Stomach (tissue), 9 donors: ENCODE data around the gene FAM120B. TPM values are rescaled to one million over a fixed set of nuclear protein-coding genes. Genes with fewer than 3 reads are reported as not detected.

Experiments used
- DNase-seq, 2 donors: peaks; one replicate each; pipeline versions ENCODE4 v3.0.0 to v3.0.0-alpha.2; 2013 to 2019
- H3K27ac ChIP-seq, 5 donors: fragments of 200-600 bp in 4 of 5; sonication (generic) in 4 of 5; one replicate each; pipeline ENCODE4 v1.5.1; 2013 to 2019; ENCODE audit warnings: mild to moderate bottlenecking in 1 of 5, moderate library complexity in 1 of 5
- H3K27me3 ChIP-seq, 3 donors: fragments of 200-600 bp; sonication (generic); one replicate each; pipeline ENCODE4 v1.5.1; 2017 to 2019; ENCODE audit warnings: mixed run types in 1 of 3
- H3K36me3 ChIP-seq, 4 donors: fragments of 200-600 bp; sonication (generic); 1 replicate in 3 of 4; 2 replicates in 1 of 4; pipeline ENCODE4 v1.5.1; 2016 to 2019
- H3K4me1 ChIP-seq, 4 donors: fragments of 200-600 bp; sonication (generic); one replicate each; pipeline ENCODE4 v1.5.1; 2016 to 2019
- H3K4me3 ChIP-seq, 4 donors: fragments of 200-600 bp; sonication (generic) in 3 of 4; one replicate each; pipeline ENCODE4 v1.5.1; 2016 to 2019; ENCODE audit warnings: mild to moderate bottlenecking in 1 of 4
- H3K9me3 ChIP-seq, 4 donors: fragments of 200-600 bp; sonication (generic); one replicate each; pipeline ENCODE4 v1.5.1; 2016 to 2019
- EP300 ChIP-seq: sonication (generic); formaldehyde crosslinking; IDR thresholded peaks from one replicate; pipeline ENCODE4 v1.6.1; 2017; ENCODE audit warnings: antibody characterized with exemption
- POLR2A ChIP-seq, 4 donors: fragments of 450-650 bp; IDR thresholded peaks; one replicate each; pipeline ENCODE4 v1.6.1; 2016; ENCODE audit warnings: antibody characterized with exemption in 4 of 4, control low read depth in 2 of 4, mild to moderate bottlenecking in 1 of 4, moderate library complexity in 1 of 4
- POLR2AphosphoS5 ChIP-seq, 3 donors: sonication (generic); formaldehyde crosslinking; IDR thresholded peaks; one replicate each; pipeline ENCODE4 v1.6.1; 2016; ENCODE audit warnings: antibody characterized with exemption in 3 of 3
- WGBS, 5 donors: extraction: QIAGEN DNeasy Blood & Tissue Kit in 3 of 5; methylation state at CpG; one replicate each; pipeline versions ENCODE4 v1.1.5 to v1.1.7; 2013 to 2018; 5-methylcytosine and 5-hydroxymethylcytosine counted together
- intact Hi-C: fragments of 100-400 bp; cut with DNase I; formaldehyde crosslinking; loops from one replicate; pipeline ENCODE4 v1.15.1; 2023; ENCODE audit warnings: low total_unique reads
- polyA plus RNA-seq, 3 donors: library from polyadenylated mRNA; stranded (reverse); fragments of 200-250 nt; gene quantifications; one replicate each; pipeline ENCODE4 v1.2.3, GENCODE V29; 2013
- total RNA-seq, 5 donors: library from RNA; depleted of rRNA; stranded (reverse); fragments of >200 nt; gene quantifications; one replicate each; pipeline versions ENCODE4 v1.1.0 to v1.2.3, GENCODE V29; 2014 to 2016
- TF ChIP-seq, protein P1 (sequence below), 7 experiments: fragments of 450-650 bp in 4 of 7; fragments of 200-600 bp in 3 of 7; sonication (generic) in 3 of 7; IDR thresholded peaks; one replicate each; pipeline ENCODE4 v1.5.1; 2016 to 2019; ENCODE audit warnings: antibody characterized with exemption in 7 of 7, control low read depth in 2 of 7, mild to moderate bottlenecking in 1 of 7
- donor health status: healthy with polysubstance abuse.
- donor health status: Bipolar disorder and iron deficiency.
- donor health status: healthy.

The FAM120B gene
- total and polyA plus RNA-seq, 8 donors = 6.4 to 66.5 (median 27.3) TPM

DNA sequence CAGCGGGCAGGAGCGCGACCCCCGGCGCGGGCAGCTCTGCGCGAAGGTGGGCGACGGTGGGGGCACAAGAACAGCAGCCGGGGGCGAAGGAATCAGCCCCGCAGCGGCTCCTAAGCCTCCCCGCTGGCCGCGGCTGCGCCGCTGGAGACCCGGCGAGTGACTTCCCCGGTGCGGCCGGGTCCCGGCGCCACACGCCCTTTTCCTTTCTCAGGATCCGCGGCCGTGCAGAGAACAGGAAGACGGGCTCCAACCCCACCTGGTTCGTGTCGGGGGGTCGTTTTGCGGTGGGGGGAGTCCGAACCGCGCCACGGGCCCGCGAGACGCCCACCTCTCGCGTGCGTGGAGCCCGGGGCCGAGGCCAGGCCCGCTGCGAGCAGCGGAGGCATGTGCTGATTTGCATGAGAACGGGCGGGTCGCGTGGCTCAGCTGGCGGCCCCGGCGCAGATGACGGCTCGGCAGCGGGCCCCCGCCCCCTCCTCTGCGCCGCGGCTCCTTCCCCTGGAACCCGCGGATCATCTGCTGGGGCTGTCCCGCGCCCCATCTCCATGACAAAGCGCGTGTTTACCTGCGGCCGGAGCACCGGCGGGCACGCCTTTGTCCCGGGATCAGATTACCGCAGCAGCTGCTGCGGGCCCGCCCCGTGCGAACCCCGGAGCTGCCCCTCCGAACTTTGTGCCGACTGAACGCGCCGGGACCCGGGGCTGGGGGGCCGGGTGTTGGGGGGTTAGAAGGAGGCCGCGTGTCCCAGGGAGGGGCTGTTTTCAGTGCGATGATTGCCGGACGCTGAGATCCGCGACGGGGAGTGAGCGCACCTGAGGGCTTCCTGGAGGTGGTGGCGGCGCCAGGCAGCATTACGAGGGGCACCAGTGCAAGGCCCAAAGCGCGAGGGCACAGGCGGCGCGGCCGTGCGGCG is 10.8 kb upstream of the FAM120B start:
- Histone ChIP-seq H3K27ac (peak overlapping the region in 1 of 5 donors; percentile 18), H3K27me3 (peaks cover 35 to 83% (median 63%) of the 10 kb centered on the region in 3 donors), H3K4me3 (peak overlapping the region; percentile 48 to 69 (median 51)), H3K36me3 (no peaks in the 10 kb centered on the region), H3K9me3 (peaks cover 0 to under 1% (median 0%) of the 10 kb centered on the region in 4 donors), H3K4me1 (peaks cover 51 to 64% (median 56%) of the 10 kb centered on the region in 4 donors)
- peak; percentile 37 to 84 for DNase-seq
- WGBS, 5 donors = 0 to 3% (median 1%) methylated on average over 21 to 109 of the region's 109 CpGs
- intact Hi-C loops = no loop called here
- no peak for TF ChIP-seq POLR2A (IDR thresholded peaks at IDR 0.05)
- TF ChIP-seq, protein P1, sequence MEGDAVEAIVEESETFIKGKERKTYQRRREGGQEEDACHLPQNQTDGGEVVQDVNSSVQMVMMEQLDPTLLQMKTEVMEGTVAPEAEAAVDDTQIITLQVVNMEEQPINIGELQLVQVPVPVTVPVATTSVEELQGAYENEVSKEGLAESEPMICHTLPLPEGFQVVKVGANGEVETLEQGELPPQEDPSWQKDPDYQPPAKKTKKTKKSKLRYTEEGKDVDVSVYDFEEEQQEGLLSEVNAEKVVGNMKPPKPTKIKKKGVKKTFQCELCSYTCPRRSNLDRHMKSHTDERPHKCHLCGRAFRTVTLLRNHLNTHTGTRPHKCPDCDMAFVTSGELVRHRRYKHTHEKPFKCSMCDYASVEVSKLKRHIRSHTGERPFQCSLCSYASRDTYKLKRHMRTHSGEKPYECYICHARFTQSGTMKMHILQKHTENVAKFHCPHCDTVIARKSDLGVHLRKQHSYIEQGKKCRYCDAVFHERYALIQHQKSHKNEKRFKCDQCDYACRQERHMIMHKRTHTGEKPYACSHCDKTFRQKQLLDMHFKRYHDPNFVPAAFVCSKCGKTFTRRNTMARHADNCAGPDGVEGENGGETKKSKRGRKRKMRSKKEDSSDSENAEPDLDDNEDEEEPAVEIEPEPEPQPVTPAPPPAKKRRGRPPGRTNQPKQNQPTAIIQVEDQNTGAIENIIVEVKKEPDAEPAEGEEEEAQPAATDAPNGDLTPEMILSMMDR (IDR thresholded peaks at IDR 0.05) = no peak
- no peak for TF ChIP-seq EP300
- no peak for TF ChIP-seq POLR2AphosphoS5 (IDR thresholded peaks at IDR 0.05)

DNA sequence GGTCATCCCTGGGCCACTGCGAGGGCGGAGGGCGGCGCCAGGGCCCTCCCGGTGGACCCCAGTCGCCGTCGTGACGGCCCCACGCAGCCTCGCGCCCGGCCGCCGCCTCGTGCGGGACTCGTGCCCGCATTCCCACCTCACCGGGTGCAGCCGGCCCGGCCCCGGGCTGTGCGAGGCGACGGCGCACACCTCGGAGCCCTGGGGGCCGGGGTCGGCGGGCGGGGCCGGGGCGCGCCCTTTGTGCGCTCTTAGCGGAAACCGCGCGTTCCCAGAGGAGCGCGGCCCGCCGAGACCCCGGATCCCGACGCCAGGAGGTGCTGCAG is 10.2 kb upstream of the FAM120B start:
- 1 to 6% (median 2%) methylated on average over 32 to 47 of the region's 47 CpGs; no CpG with 5 or more reads in 2 of the 5 donors for WGBS, 5 donors
- peaks cover 32 to 77% (median 59%) of the 10 kb centered on the region in 3 donors for H3K27me3 ChIP-seq

DNA sequence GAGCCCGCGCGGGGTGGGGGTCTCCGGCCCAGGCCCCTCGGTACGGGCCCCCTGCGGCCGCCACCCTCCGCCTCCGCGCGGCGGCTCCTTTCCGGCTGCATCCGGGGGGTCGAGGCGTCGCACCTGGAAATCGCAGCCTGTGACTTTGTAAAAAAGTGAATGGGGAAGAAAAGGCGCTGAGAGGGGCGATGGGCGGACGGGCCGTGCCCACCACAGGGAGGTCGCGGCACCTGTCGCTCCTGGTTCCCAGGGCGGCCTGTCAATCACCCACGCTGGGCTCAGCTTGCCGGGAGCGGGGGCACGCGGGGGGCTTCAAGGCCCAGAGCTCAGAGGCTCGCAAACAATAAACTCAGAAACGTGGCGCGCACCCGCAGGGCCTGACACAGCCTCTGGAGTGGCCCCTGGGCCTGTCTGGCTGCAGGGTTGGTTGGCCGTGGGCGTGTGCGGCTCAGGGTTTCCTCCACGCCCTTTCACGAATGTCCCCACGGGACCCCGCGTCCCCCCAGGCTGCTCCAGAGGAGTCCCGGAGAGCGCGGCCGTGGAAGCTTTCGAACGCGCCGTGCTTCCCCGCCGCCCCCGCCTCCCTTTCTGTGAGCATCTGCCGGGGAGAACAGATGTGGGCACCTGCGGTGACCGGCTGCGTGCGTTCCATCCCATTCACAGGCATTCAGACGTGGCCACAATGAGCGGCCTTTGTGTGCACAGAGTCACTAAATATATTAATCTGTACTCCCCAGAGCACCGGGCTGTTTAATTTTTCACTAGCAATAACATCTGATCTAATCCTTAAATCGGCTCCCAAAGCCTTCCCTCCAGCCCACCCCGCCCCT is 9.6 kb upstream of the FAM120B start:
- Histone ChIP-seq H3K4me3 (peak overlapping the region; percentile 48 to 69 (median 51)), H3K36me3 (no peaks in the 10 kb centered on the region), H3K9me3 (peaks cover 0 to 7% (median 0%) of the 10 kb centered on the region in 4 donors), H3K27me3 (peaks cover 29 to 71% (median 53%) of the 10 kb centered on the region in 3 donors), H3K27ac (peak overlapping the region in 1 of 5 donors; percentile 17), H3K4me1 (peaks cover 39 to 52% (median 44%) of the 10 kb centered on the region in 4 donors)
- intact Hi-C loops = no loop called here
- DNase-seq = peak in 1 of 2 donors; percentile 67
- 6 to 18% (median 10%) methylated on average over 40 to 67 of the region's 67 CpGs for whole genome bisulfite sequencing, 5 donors
- no peak for TF ChIP-seq POLR2A (IDR thresholded peaks at IDR 0.05)
- no peak for TF ChIP-seq EP300
- no peak for TF ChIP-seq POLR2AphosphoS5 (IDR thresholded peaks at IDR 0.05)
- TF ChIP-seq, protein P1 (IDR thresholded peaks at IDR 0.05) = no peak

More for the DNA sequence above, 10.2 kb upstream of the FAM120B start:
- intact Hi-C loops = no loop called here
- TF ChIP-seq EP300 = no peak
- no peak for TF ChIP-seq POLR2A (IDR thresholded peaks at IDR 0.05)
- no peak for TF ChIP-seq POLR2AphosphoS5 (IDR thresholded peaks at IDR 0.05)
- TF ChIP-seq, protein P1 (IDR thresholded peaks at IDR 0.05) = no peak
- H3K27ac ChIP-seq = no peak overlapping the region
- H3K36me3 ChIP-seq = no peaks in the 10 kb centered on the region
- H3K4me3 ChIP-seq = peak overlapping the region; percentile 48 to 69 (median 51)
- H3K9me3 ChIP-seq = peaks cover 0 to 7% (median 0%) of the 10 kb centered on the region in 4 donors
- peak in 1 of 2 donors; percentile 43 for DNase-seq
- peaks cover 44 to 58% (median 50%) of the 10 kb centered on the region in 4 donors for H3K4me1 ChIP-seq
